Neutrophil (primary cell): Measurements from ENCODE around the gene GARS1.

Source experiments
- H3K27ac ChIP-seq: fragments of 200-600 bp; sonication (generic); 2 replicates; pipeline ENCODE4 v1.5.1; 2016; ENCODE audit warnings: mild to moderate bottlenecking, moderate library complexity
- H3K27me3 ChIP-seq: fragments of 200-600 bp; sonication (generic); 2 replicates; pipeline ENCODE4 v1.6.0; 2016; ENCODE audit warnings: mild to moderate bottlenecking
- H3K36me3 ChIP-seq: fragments of 200-600 bp; sonication (generic); 2 replicates; pipeline ENCODE4 v1.5.1; 2017
- H3K4me1 ChIP-seq, 2 experiments: fragments of 200-600 bp in 1 of 2; sonication (generic) in 1 of 2; 1 replicate in 1 of 2; 2 replicates in 1 of 2; pipeline versions ENCODE4 v1.5.1 to v1.6.1; 2013 to 2016; ENCODE audit warnings: low read depth in 1 of 2, low read length in 1 of 2, mild to moderate bottlenecking in 1 of 2, moderate library complexity in 1 of 2; ENCODE audit not compliant: control insufficient read depth in 1 of 2, insufficient read depth in 1 of 2
- H3K4me3 ChIP-seq, 2 experiments: fragments of 200-600 bp in 1 of 2; sonication (generic) in 1 of 2; 1 replicate in 1 of 2; 2 replicates in 1 of 2; pipeline ENCODE4 v1.5.1; 2013 to 2016; ENCODE audit warnings: low read depth in 1 of 2, low read length in 1 of 2, mild to moderate bottlenecking in 1 of 2, moderate library complexity in 1 of 2
- H3K9me3 ChIP-seq: fragments of 200-600 bp; sonication (generic); 2 replicates; pipeline ENCODE4 v1.5.1; 2016
- TF ChIP-seq, protein P1 (sequence below): fragments of 200-600 bp; sonication (generic); IDR thresholded peaks from 2 replicates; pipeline ENCODE4 v1.5.1; 2016; ENCODE audit warnings: antibody characterized with exemption

Gene GARS1

DNA sequence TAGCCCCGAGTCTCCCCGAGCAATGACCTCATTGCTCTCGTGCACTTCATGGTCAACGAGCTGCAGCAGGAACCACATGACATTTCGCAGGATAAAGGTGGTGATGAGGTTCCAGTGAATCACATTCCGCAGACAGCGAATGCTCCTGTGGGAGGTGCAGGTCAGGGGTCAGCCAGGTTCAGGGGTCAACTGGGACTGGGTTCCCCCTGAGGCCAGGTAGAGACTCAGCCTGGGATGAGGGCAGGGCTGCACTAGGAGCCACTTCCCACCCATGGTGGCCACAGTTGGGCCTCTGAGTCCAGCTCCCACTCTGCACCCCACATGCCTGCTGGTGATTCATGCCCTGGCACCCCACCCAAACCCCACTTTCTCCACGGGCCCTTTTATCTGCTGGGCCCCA is 70.4 kb downstream of the GARS1 start:
- Histone ChIP-seq H3K4me1 (no peaks in the 10 kb centered on the region), H3K36me3 (no peaks in the 10 kb centered on the region), H3K9me3 (no peaks in the 10 kb centered on the region), H3K27ac (no peak overlapping the region), H3K27me3 (peaks cover 8% of the 10 kb centered on the region), H3K4me3 (no peak overlapping the region)
- TF ChIP-seq, protein P1, sequence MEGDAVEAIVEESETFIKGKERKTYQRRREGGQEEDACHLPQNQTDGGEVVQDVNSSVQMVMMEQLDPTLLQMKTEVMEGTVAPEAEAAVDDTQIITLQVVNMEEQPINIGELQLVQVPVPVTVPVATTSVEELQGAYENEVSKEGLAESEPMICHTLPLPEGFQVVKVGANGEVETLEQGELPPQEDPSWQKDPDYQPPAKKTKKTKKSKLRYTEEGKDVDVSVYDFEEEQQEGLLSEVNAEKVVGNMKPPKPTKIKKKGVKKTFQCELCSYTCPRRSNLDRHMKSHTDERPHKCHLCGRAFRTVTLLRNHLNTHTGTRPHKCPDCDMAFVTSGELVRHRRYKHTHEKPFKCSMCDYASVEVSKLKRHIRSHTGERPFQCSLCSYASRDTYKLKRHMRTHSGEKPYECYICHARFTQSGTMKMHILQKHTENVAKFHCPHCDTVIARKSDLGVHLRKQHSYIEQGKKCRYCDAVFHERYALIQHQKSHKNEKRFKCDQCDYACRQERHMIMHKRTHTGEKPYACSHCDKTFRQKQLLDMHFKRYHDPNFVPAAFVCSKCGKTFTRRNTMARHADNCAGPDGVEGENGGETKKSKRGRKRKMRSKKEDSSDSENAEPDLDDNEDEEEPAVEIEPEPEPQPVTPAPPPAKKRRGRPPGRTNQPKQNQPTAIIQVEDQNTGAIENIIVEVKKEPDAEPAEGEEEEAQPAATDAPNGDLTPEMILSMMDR = no peak

GRCh38 chr7:30665449-30665848 is 70.8 kb downstream of the GARS1 start:
- no peaks in the 10 kb centered on the region for H3K36me3 ChIP-seq
- TF ChIP-seq, protein P1 = no peak
- H3K27ac ChIP-seq = no peak overlapping the region
- H3K4me1 ChIP-seq = no peaks in the 10 kb centered on the region
- peaks cover 8% of the 10 kb centered on the region for H3K27me3 ChIP-seq
- H3K9me3 ChIP-seq = no peaks in the 10 kb centered on the region
- H3K4me3 ChIP-seq = no peak overlapping the region

DNA sequence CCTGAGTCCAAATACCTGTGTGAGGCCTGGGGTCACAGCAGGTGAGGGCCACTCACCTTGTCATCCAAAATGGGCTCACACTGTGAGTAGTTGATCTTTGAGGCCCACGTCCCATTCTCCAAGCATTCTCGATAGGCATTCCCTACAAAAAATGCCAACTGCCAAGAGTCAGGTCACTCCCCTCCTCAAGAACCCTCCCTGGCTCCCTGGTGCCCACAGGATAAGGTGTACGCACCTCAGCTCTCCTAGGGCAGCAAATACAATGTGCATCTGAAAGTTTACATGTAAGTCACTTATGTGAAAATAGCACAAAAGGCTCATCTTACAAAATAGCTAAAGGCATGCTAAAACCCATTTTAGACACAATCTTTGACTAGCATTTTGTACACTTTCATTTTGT is 72.5 kb downstream of the GARS1 start:
- H3K27ac ChIP-seq = no peak overlapping the region
- H3K36me3 ChIP-seq = no peaks in the 10 kb centered on the region
- H3K4me3 ChIP-seq = no peak overlapping the region
- no peaks in the 10 kb centered on the region for H3K9me3 ChIP-seq
- peaks cover 11% of the 10 kb centered on the region for H3K27me3 ChIP-seq
- no peaks in the 10 kb centered on the region for H3K4me1 ChIP-seq
- TF ChIP-seq, protein P1 = no peak

- Histone ChIP-seq H3K27ac (no peak overlapping the region), H3K27me3 (peaks cover 16% of the 10 kb centered on the region), H3K36me3 (no peaks in the 10 kb centered on the region), H3K4me1 (no peaks in the 10 kb centered on the region), H3K4me3 (no peak overlapping the region), H3K9me3 (no peaks in the 10 kb centered on the region)
- TF ChIP-seq, protein P1 = no peak
Measured at GRCh38 chr7:30668102-30668501, 73.4 kb downstream of the GARS1 start.

DNA sequence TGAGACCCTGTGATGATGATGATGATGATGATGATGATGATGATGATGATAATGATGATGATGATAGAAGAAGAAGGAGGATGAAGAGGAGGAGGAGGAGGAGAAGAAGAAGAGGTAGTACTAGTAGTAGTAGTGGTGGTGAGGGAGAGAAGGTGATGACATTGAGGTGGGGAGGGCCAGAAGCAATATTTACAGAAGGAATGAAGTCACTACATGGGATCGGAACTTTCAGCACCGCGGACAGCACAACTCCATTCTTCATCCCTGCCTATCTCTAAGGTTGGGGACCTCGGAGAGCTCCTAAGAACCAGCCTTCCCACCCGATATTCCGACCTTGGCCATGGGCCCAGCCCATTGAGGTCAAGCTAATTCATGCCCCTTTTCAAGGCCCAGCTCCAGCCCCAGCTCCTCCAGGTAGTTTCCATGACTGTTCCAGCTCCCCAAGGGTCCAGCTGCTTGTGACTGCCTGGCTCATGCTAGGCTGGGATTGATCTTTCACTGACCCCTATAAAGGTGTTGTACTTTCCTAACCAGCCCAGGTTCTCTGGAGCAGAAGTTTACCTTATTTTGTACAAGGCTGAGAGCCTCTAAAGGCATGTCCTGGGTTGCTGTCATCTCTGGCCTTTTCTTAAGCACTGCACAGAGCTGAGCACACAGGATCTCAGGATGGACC is 77.3 kb downstream of the GARS1 start:
- Histone ChIP-seq H3K4me3 (no peak overlapping the region), H3K9me3 (no peaks in the 10 kb centered on the region), H3K4me1 (no peaks in the 10 kb centered on the region), H3K36me3 (no peaks in the 10 kb centered on the region), H3K27me3 (peaks cover 25% of the 10 kb centered on the region), H3K27ac (no peak overlapping the region)
- TF ChIP-seq, protein P1 = no peak
